Measurements from ENCODE around the gene MAG. TPM values are rescaled to one million over a fixed set of nuclear protein-coding genes. Genes with fewer than 3 reads are reported as not detected.

Gene MAG
- total and polyA plus RNA-seq, 9 of the 15 experiments (the other 6 are each of a cell fraction or from before 2014, with no cell fraction given) = 0.11 to 10.0 (median 1.6) TPM

GRCh38 chr19:35248310-35249145, 43.4 kb upstream of the MAG start, which contains the start of gene LSR (continued):
- no peak for TF ChIP-seq RERE (CRISPR knock-in tag; IDR thresholded peaks at IDR 0.05; ENCODE audit: borderline replicate concordance)
- peak; percentile 40; the same call in 1 of the 2 replicates for TF ChIP-seq PML (IDR thresholded peaks at IDR 0.05; ENCODE audit: low read length)
- no peak for TF ChIP-seq ZC3H11A (IDR thresholded peaks at IDR 0.05; ENCODE audit: low read depth, low read length)
- no peak for TF ChIP-seq GATA2 (CRISPR knock-in tag; IDR thresholded peaks at IDR 0.05)
- TF ChIP-seq DLX4 (CRISPR knock-in tag; IDR thresholded peaks at IDR 0.05) = no peak
- TF ChIP-seq POLR2H (tag; IDR thresholded peaks at IDR 0.05; ENCODE audit: low read depth) = peak; percentile 90
- TF ChIP-seq CHAMP1 (IDR thresholded peaks at IDR 0.05) = peak; percentile 80; the same call in 1 of the 2 replicates
- TF ChIP-seq CEBPG (CRISPR knock-in tag; IDR thresholded peaks at IDR 0.05) = no peak
- no peak for TF ChIP-seq CEBPG (tag; conservative IDR thresholded peaks at IDR 0.05 in 1 of 2, IDR thresholded peaks at IDR 0.05 in 1 of 2)
- TF ChIP-seq FOXA1 (IDR thresholded peaks at IDR 0.05; ENCODE audit: borderline replicate concordance) = no peak; the same call in 1 of the 2 replicates
- TF ChIP-seq NR2F6 (CRISPR knock-in tag; IDR thresholded peaks at IDR 0.05) = no peak
- no peak for TF ChIP-seq ELK3 (CRISPR knock-in tag; IDR thresholded peaks at IDR 0.05)
- no peak for TF ChIP-seq ZNF511 (CRISPR knock-in tag; IDR thresholded peaks at IDR 0.05)
- TF ChIP-seq HEY1 (CRISPR knock-in tag; IDR thresholded peaks at IDR 0.05; ENCODE audit: borderline replicate concordance) = no peak
- no peak for TF ChIP-seq LEF1 (IDR thresholded peaks at IDR 0.05)
- TF ChIP-seq NFE2L1 (tag; IDR thresholded peaks at IDR 0.05; ENCODE audit: borderline replicate concordance, low read depth) = no peak
- peak; percentile 88 for TF ChIP-seq POLR2B (IDR thresholded peaks at IDR 0.05; ENCODE audit: low read depth, partially characterized antibody)
- TF ChIP-seq LCOR (CRISPR knock-in tag; IDR thresholded peaks at IDR 0.05) = no peak

Data from K562 (cell line).